ENCODE measurements around the gene CD52. TPM values are rescaled to one million over a fixed set of nuclear protein-coding genes. Genes with fewer than 3 reads are reported as not detected.

Gene CD52
- total and polyA plus RNA-seq, 2 of the 13 experiments (the other 11 are each of a cell fraction or from before 2014, with no cell fraction given) = 0.32 TPM; not detected in 1

DNA sequence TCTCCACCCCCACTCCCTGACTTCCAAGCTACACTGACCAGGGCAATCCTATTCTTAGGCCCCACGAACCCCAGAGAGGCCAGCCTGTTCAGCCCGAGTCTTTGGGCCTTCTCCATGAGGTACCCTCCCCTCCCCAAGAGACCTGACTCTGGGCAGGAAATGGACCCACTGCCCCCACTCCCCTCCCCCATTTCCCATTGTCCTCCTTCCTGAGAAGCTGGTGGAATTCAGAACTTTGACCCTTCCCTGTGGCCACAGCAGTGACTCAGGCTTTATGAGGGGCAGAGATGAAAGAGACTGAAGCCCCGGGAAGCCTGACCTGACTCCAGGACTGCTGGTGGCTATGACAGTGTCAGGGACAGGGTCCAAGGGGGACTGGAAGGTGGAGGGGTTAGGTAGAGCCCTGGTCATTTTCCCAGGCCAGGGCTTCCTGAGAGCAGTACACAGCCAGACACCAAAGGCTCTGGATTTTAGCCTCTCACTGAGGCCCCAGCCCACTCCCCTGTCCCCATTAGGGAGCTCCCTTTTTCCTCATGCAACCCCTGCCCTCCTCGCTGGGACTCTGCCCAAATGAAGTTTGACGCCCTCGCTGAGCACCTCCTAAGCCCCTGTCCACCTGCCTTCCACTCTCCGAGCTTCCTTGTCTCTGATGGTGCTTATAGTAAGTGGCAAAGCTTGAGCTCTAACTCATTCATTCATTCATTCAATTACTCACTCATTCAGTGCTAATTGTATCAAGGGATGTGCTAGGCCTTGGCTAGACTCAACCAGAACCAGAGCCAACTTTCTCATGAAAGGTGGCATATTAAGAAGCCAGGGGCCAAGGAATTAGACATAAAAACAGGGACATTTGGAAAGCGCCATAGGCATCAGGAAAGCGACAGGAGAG, 33.2 kb downstream of the CD52 start (continued):
- TF ChIP-seq, protein P1, sequence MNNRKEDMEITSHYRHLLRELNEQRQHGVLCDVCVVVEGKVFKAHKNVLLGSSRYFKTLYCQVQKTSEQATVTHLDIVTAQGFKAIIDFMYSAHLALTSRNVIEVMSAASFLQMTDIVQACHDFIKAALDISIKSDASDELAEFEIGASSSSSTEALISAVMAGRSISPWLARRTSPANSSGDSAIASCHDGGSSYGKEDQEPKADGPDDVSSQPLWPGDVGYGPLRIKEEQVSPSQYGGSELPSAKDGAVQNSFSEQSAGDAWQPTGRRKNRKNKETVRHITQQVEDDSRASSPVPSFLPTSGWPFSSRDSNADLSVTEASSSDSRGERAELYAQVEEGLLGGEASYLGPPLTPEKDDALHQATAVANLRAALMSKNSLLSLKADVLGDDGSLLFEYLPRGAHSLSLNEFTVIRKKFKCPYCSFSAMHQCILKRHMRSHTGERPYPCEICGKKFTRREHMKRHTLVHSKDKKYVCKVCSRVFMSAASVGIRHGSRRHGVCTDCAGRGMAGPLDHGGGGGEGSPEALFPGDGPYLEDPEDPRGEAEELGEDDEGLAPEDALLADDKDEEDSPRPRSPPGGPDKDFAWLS (CRISPR knock-in tag; IDR thresholded peaks at IDR 0.05; ENCODE audit: borderline replicate concordance) = no peak; the same call in 1 of the 2 replicates
- TF ChIP-seq ZNF329 (CRISPR knock-in tag; IDR thresholded peaks at IDR 0.05; ENCODE audit: low read depth) (no peak), LRRFIP1 (CRISPR knock-in tag; conservative IDR thresholded peaks at IDR 0.05) (no peak), JUNB (CRISPR knock-in tag; IDR thresholded peaks at IDR 0.05; ENCODE audit: borderline replicate concordance) (peak; percentile 95), ZNF780A (CRISPR knock-in tag; IDR thresholded peaks at IDR 0.05) (no peak), CENPX (CRISPR knock-in tag; IDR thresholded peaks at IDR 0.05) (no peak), KDM1A (CRISPR knock-in tag; IDR thresholded peaks at IDR 0.05) (no peak; the same call in none of the 2 replicates), ZNF749 (CRISPR knock-in tag; IDR thresholded peaks at IDR 0.05; ENCODE audit: borderline replicate concordance) (no peak), TARDBP (CRISPR knock-in tag; IDR thresholded peaks at IDR 0.05) (peak; percentile 99), HOXA7 (CRISPR knock-in tag; IDR thresholded peaks at IDR 0.05) (no peak), NCOA2 (CRISPR knock-in tag; IDR thresholded peaks at IDR 0.05) (peak; percentile 91)
- TF ChIP-seq, protein P2, sequence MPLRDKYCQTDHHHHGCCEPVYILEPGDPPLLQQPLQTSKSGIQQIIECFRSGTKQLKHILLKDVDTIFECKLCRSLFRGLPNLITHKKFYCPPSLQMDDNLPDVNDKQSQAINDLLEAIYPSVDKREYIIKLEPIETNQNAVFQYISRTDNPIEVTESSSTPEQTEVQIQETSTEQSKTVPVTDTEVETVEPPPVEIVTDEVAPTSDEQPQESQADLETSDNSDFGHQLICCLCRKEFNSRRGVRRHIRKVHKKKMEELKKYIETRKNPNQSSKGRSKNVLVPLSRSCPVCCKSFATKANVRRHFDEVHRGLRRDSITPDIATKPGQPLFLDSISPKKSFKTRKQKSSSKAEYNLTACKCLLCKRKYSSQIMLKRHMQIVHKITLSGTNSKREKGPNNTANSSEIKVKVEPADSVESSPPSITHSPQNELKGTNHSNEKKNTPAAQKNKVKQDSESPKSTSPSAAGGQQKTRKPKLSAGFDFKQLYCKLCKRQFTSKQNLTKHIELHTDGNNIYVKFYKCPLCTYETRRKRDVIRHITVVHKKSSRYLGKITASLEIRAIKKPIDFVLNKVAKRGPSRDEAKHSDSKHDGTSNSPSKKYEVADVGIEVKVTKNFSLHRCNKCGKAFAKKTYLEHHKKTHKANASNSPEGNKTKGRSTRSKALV (CRISPR knock-in tag; IDR thresholded peaks at IDR 0.05) = no peak
- TF ChIP-seq, protein P3, sequence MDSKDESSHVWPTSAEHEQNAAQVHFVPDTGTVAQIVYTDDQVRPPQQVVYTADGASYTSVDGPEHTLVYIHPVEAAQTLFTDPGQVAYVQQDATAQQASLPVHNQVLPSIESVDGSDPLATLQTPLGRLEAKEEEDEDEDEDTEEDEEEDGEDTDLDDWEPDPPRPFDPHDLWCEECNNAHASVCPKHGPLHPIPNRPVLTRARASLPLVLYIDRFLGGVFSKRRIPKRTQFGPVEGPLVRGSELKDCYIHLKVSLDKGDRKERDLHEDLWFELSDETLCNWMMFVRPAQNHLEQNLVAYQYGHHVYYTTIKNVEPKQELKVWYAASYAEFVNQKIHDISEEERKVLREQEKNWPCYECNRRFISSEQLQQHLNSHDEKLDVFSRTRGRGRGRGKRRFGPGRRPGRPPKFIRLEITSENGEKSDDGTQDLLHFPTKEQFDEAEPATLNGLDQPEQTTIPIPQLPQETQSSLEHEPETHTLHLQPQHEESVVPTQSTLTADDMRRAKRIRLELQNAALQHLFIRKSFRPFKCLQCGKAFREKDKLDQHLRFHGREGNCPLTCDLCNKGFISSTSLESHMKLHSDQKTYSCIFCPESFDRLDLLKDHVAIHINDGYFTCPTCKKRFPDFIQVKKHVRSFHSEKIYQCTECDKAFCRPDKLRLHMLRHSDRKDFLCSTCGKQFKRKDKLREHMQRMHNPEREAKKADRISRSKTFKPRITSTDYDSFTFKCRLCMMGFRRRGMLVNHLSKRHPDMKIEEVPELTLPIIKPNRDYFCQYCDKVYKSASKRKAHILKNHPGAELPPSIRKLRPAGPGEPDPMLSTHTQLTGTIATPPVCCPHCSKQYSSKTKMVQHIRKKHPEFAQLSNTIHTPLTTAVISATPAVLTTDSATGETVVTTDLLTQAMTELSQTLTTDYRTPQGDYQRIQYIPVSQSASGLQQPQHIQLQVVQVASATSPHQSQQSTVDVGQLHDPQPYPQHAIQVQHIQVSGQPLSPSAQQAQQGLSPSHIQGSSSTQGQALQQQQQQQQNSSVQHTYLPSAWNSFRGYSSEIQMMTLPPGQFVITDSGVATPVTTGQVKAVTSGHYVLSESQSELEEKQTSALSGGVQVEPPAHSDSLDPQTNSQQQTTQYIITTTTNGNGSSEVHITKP (CRISPR knock-in tag; IDR thresholded peaks at IDR 0.05; ENCODE audit: low read depth) = peak; percentile 32; the same call in 1 of the 2 replicates
- TF ChIP-seq, protein P4, sequence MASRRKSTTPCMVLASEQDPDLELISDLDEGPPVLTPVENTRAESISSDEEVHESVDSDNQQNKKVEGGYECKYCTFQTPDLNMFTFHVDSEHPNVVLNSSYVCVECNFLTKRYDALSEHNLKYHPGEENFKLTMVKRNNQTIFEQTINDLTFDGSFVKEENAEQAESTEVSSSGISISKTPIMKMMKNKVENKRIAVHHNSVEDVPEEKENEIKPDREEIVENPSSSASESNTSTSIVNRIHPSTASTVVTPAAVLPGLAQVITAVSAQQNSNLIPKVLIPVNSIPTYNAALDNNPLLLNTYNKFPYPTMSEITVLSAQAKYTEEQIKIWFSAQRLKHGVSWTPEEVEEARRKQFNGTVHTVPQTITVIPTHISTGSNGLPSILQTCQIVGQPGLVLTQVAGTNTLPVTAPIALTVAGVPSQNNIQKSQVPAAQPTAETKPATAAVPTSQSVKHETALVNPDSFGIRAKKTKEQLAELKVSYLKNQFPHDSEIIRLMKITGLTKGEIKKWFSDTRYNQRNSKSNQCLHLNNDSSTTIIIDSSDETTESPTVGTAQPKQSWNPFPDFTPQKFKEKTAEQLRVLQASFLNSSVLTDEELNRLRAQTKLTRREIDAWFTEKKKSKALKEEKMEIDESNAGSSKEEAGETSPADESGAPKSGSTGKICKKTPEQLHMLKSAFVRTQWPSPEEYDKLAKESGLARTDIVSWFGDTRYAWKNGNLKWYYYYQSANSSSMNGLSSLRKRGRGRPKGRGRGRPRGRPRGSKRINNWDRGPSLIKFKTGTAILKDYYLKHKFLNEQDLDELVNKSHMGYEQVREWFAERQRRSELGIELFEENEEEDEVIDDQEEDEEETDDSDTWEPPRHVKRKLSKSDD (CRISPR knock-in tag; IDR thresholded peaks at IDR 0.05; ENCODE audit: low read depth) = no peak

Data from HepG2 (cell line).